ENCODE measurements around the gene KRTAP5-5. TPM values are rescaled to one million over a fixed set of nuclear protein-coding genes. Genes with fewer than 3 reads are reported as not detected.

Gene KRTAP5-5
- total and polyA plus RNA-seq, 10 of the 15 experiments (the other 5 are each of a cell fraction or from before 2014, with no cell fraction given) = not detected

DNA sequence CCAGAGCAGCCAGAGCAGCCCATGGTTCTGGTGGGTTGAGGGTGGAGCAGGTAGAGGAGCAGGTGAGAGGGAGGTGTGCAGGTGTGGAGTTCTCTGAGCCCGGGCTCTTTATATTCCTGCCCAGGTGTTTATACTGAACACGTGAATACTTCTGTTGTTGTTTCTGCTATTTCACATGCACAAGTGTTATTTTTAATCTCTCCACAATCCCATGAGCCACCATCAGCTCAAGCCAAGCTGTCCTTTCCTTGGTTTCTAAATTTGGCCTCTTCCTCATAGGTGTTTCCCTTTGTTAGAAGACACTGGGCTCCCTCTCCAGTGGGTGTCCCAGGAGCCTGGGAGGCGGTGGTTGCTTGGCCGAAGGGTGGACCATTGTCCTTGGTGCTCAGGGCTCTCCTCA, 21.2 kb upstream of the KRTAP5-5 start, which contains the start of gene KRTAP5-3:
KRTAP5-3 (minus strand) TSS at position 101 of the 400 bp plus-strand sequence; CDS start at position 23, 78 bp downstream.
- intact Hi-C loops (cut with micrococcal nuclease; ENCODE audit: unreplicated experiment) = no loop called here
- no peak for ATAC-seq

DNA sequence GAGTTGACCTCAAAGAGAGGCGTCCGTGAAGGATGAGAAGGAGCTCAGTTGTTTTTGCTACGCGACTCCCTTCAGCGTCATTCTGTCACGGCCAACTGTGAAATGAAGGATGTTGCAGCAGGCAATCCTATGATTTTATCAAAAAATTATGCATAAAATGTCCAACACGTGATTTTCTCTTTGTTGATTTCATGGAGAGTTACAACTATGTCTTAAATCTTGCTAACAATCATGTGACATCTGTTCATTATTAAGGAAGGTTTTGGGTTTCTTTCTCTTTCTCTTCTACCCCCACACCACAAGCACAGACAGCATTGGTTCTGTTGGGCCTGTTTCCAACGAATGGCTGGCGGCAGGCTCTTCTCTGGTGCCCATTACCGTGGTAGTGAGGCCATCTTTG, 11.3 kb upstream of the KRTAP5-5 start:
- RAD21 ChIA-PET (ENCODE audit: unreplicated experiment) = no interaction called here

More for the DNA sequence above, 21.2 kb upstream of the KRTAP5-5 start, which contains the start of gene KRTAP5-3:
- Histone ChIP-seq H3K27me3 (replicated peaks in 1 of 2; ENCODE audit: control insufficient read depth in 2 of 2, insufficient read depth in 2 of 2, low read length in 1 of 2) (peaks cover 0 to 1% of the 10 kb centered on the region in 2 experiments; a peak in 1 of 4 replicates), H3K4me3 (no peak within 1 kb of the TSS), H4K20me1 (ENCODE audit: control insufficient read depth, insufficient read depth) (no peaks in the 10 kb centered on the region), H3K27ac (ENCODE audit: control insufficient read depth, insufficient read depth) (no peak within 1 kb of the TSS), H3K9me3 (replicated peaks; ENCODE audit: control insufficient read depth, insufficient read depth, low read length) (no peaks in the 10 kb centered on the region; the same call in 2 of the 3 replicates), H3K4me1 (ENCODE audit: control insufficient read depth, insufficient read depth, low read length) (peaks cover 5% of the 10 kb centered on the region), H3K36me3 (ENCODE audit: control insufficient read depth in 2 of 2, insufficient read depth in 2 of 2, low read length in 1 of 2) (no peaks in the 10 kb centered on the region), H3K79me2 (ENCODE audit: control insufficient read depth, insufficient read depth, low read length) (no peaks in the 10 kb centered on the region), H2AFZ (ENCODE audit: control insufficient read depth, low read depth, low read length) (no peak within 1 kb of the TSS), H3K9ac (ENCODE audit: control insufficient read depth, insufficient read depth, low read length) (no peak within 1 kb of the TSS), H3K4me2 (ENCODE audit: control insufficient read depth, insufficient read depth) (no peak within 1 kb of the TSS)
- BruUV-seq (replicated peaks) = no TSS peak
- TF ChIP-seq IRF4 (IDR thresholded peaks at IDR 0.05; ENCODE audit: low read depth, low read length) (no peak), SIX5 (IDR thresholded peaks at IDR 0.05; ENCODE audit: low read depth, low read length, severe bottlenecking) (no peak), ELK1 (IDR thresholded peaks at IDR 0.05; ENCODE audit: low read depth, low read length) (no peak), STAT3 (IDR thresholded peaks at IDR 0.05; ENCODE audit: low read depth, low read length) (no peak), EED (IDR thresholded peaks at IDR 0.05; ENCODE audit: low read depth) (no peak)
- DNase-seq (ENCODE audit: low read depth, low spot score) (no peak), FAIRE-seq (no peak)
- 54% methylated on average over 4 of the region's 4 CpGs for WGBS (ENCODE audit: insufficient coverage, insufficient replicate concordance, low lambda C conversion rate, missing lambda C conversion rate)
- ChIA-PET SMC1A (ENCODE audit: uncharacterized antibody, unreplicated experiment) (no interaction called here), POLR2A (no interaction called here), CTCF (interaction anchor here (0.6 kb wide), 1 partner anchor 923 kb away, joined by 4 read pairs; no protein-coding TSS in a partner anchor), RAD21 (ENCODE audit: unreplicated experiment) (no interaction called here)
- in situ Hi-C loops (cut with MboI) = no loop called here

More for the DNA sequence above, 11.3 kb upstream of the KRTAP5-5 start:
- Histone ChIP-seq H3K9ac (ENCODE audit: control insufficient read depth, insufficient read depth, low read length) (no peak overlapping the region), H3K4me3 (no peak overlapping the region), H2AFZ (ENCODE audit: control insufficient read depth, low read depth, low read length) (no peak overlapping the region), H3K27ac (ENCODE audit: control insufficient read depth, insufficient read depth) (no peak overlapping the region), H3K4me1 (ENCODE audit: control insufficient read depth, insufficient read depth, low read length) (no peaks in the 10 kb centered on the region), H4K20me1 (ENCODE audit: control insufficient read depth, insufficient read depth) (no peaks in the 10 kb centered on the region), H3K4me2 (ENCODE audit: control insufficient read depth, insufficient read depth) (no peak overlapping the region), H3K27me3 (replicated peaks in 1 of 2; ENCODE audit: control insufficient read depth in 2 of 2, insufficient read depth in 2 of 2, low read length in 1 of 2) (no peaks in the 10 kb centered on the region), H3K36me3 (ENCODE audit: control insufficient read depth in 2 of 2, insufficient read depth in 2 of 2, low read length in 1 of 2) (no peaks in the 10 kb centered on the region), H3K9me3 (replicated peaks; ENCODE audit: control insufficient read depth, insufficient read depth, low read length) (no peaks in the 10 kb centered on the region), H3K79me2 (ENCODE audit: control insufficient read depth, insufficient read depth, low read length) (no peaks in the 10 kb centered on the region)
- FAIRE-seq (no peak), DNase-seq (ENCODE audit: low read depth, low spot score) (no peak), ATAC-seq (no peak)
- POLR2A ChIA-PET = no interaction called here
- 56% methylated on average over 10 of the region's 10 CpGs for WGBS (ENCODE audit: insufficient coverage, insufficient replicate concordance, low lambda C conversion rate, missing lambda C conversion rate)
- intact Hi-C loops (cut with micrococcal nuclease; ENCODE audit: unreplicated experiment) (no loop called here), in situ Hi-C loops (cut with MboI) (no loop called here)
- TF ChIP-seq GATAD2B (conservative IDR thresholded peaks at IDR 0.05; ENCODE audit: low read depth) = no peak
- TF ChIP-seq TBL1XR1 (IDR thresholded peaks at IDR 0.05; ENCODE audit: low read depth, low read length) = no peak
- no peak for TF ChIP-seq NFYA (IDR thresholded peaks at IDR 0.05; ENCODE audit: borderline replicate concordance, low read depth, low read length)
- no peak for TF ChIP-seq ASH2L (IDR thresholded peaks at IDR 0.05; ENCODE audit: borderline replicate concordance, low read depth)
- TF ChIP-seq PAX5 (IDR thresholded peaks at IDR 0.05; ENCODE audit: borderline replicate concordance, low read depth, low read length) = no peak
- TF ChIP-seq E2F8 (IDR thresholded peaks at IDR 0.05; ENCODE audit: low read depth, partially characterized antibody) = no peak
- TF ChIP-seq CHD4 (IDR thresholded peaks at IDR 0.05) = no peak
- TF ChIP-seq PAX8 (IDR thresholded peaks at IDR 0.05) = no peak
- BruUV-seq (replicated peaks) = no TSS peak
- SMC1A ChIA-PET (ENCODE audit: uncharacterized antibody, unreplicated experiment) = no interaction called here
- CTCF ChIA-PET = interaction anchor here (0.9 to 1.6 kb wide), 5 partner anchors 8 to 43 kb away, joined by 3 to 6 read pairs (median 4); no protein-coding TSS in a partner anchor
